D341Med (cell line): Measurements from ENCODE around the gene TSPAN18.

Experiments used
- DNase-seq: peaks from one replicate; pipeline ENCODE4 v3.0.0; 2012; ENCODE audit warnings: low spot score

The TSPAN18 gene

GRCh38 chr11:44759743-44760476 lies 33.1 kb downstream of the TSPAN18 start:
- no peak for DNase-seq

GRCh38 chr11:44760477-44760872 lies 33.7 kb downstream of the TSPAN18 start:
- no peak for DNase-seq

- no peak for DNase-seq
Measured at GRCh38 chr11:44760917-44761550, 34.3 kb downstream of the TSPAN18 start.

- peak; percentile 80 for DNase-seq
Measured at GRCh38 chr11:44761551-44761961, 34.8 kb downstream of the TSPAN18 start.

GRCh38 chr11:44763121-44763820 lies 36.5 kb downstream of the TSPAN18 start:
- DNase-seq, result no peak

- DNase-seq, result no peak
Measured at GRCh38 chr11:44764583-44764982, 37.8 kb downstream of the TSPAN18 start.

GRCh38 chr11:44765026-44765595 lies 38.3 kb downstream of the TSPAN18 start:
- DNase-seq, result no peak

GRCh38 chr11:44765676-44766075 lies 38.9 kb downstream of the TSPAN18 start:
- no peak for DNase-seq

GRCh38 chr11:44766112-44766971 lies 39.6 kb downstream of the TSPAN18 start:
- DNase-seq, result peak; percentile 80

GRCh38 chr11:44766972-44767278 lies 40.2 kb downstream of the TSPAN18 start:
- DNase-seq, result no peak

- no peak for DNase-seq
Measured at GRCh38 chr11:44767421-44767820, 40.7 kb downstream of the TSPAN18 start.

GRCh38 chr11:44770401-44770800 lies 43.6 kb downstream of the TSPAN18 start:
- no peak for DNase-seq

- DNase-seq, result no peak
Measured at GRCh38 chr11:44771252-44771734, 44.5 kb downstream of the TSPAN18 start.

GRCh38 chr11:44771841-44772240 lies 45.1 kb downstream of the TSPAN18 start:
- DNase-seq, result no peak

- no peak for DNase-seq
Measured at GRCh38 chr11:44773351-44773965, 46.7 kb downstream of the TSPAN18 start.

GRCh38 chr11:44774108-44774507 lies 47.3 kb downstream of the TSPAN18 start:
- peak; percentile 78 for DNase-seq

GRCh38 chr11:44774731-44775130 lies 48.0 kb downstream of the TSPAN18 start:
- no peak for DNase-seq

GRCh38 chr11:44775366-44775984 lies 48.7 kb downstream of the TSPAN18 start:
- peak; percentile 82 for DNase-seq

GRCh38 chr11:44775985-44776446 lies 49.3 kb downstream of the TSPAN18 start:
- DNase-seq, result no peak

GRCh38 chr11:44776551-44777208 lies 49.9 kb downstream of the TSPAN18 start:
- DNase-seq, result no peak
